GM18861 (cell line): ENCODE results near the gene GPR160.
"Not testable (repeated sequence)": the region's sequence is repeated elsewhere in the genome, so short reads cannot be mapped to it uniquely, and the experiment has no call there.

Experiments used
- ATAC-seq: cut with Tn5 transposase; IDR thresholded peaks from one replicate; pipeline ENCODE4 v1.9.1; 2021; ENCODE audit not compliant: unreplicated experiment

GPR160 gene

GRCh38 chr3:170109579-170110293, 71.9 kb downstream of the GPR160 start:
- ATAC-seq, result no peak

GRCh38 chr3:170111147-170111771, 73.5 kb downstream of the GPR160 start:
- ATAC-seq, result no peak

- ATAC-seq, result not testable (repeated sequence)
Measured at GRCh38 chr3:170114165-170114564, 76.4 kb downstream of the GPR160 start.

GRCh38 chr3:170117134-170117533, 79.3 kb downstream of the GPR160 start:
- no peak for ATAC-seq

- peak; percentile 83 for ATAC-seq
Measured at GRCh38 chr3:170128259-170128976, 90.6 kb downstream of the GPR160 start.

GRCh38 chr3:170128977-170129431, 91.2 kb downstream of the GPR160 start:
- ATAC-seq, result peak; percentile 36

- ATAC-seq, result no peak
Measured at GRCh38 chr3:170130532-170130931, 92.7 kb downstream of the GPR160 start.

GRCh38 chr3:170132335-170132734, 94.5 kb downstream of the GPR160 start:
- no peak for ATAC-seq
